OCI-LY7 (cell line): Measurements from ENCODE around the gene DAB2IP. TPM values are rescaled to one million over a fixed set of nuclear protein-coding genes. Genes with fewer than 3 reads are reported as not detected.
A peak's percentile ranks its signal among the peaks of the same experiment; 100 is the strongest.

ENCODE experiments used
- BruUV-seq: library from RNA; stranded (reverse); fragments of 400-500 nt; replicated peaks from 2 replicates; lab custom pipeline; 2021; lab: Mats Ljungman, UMichigan
- CTCF ChIA-PET: fragments of 300-600 bp; sonication (Branson Sonifier 250); formaldehyde crosslinking; loops from one replicate; lab custom pipeline; 2022; ENCODE audit warnings: antibody characterized with exemption; ENCODE audit not compliant: unreplicated experiment; lab: Charles Lee
- POLR2A ChIA-PET: fragments of 300-600 bp; sonication (Branson Sonifier 250); formaldehyde crosslinking; loops from one replicate; lab custom pipeline; 2022; ENCODE audit warnings: antibody characterized with exemption; lab: Charles Lee
- DNase-seq: peaks from one replicate; pipeline ENCODE4 v3.0.0-alpha.2; 2015; ENCODE audit warnings: low spot score
- H2AFZ ChIP-seq: fragments of 200-600 bp; sonication (generic), shearing (Covaris generic); 2 replicates; pipeline ENCODE4 v1.6.1; 2014; ENCODE audit warnings: mild to moderate bottlenecking, antibody characterized with exemption, low read length, moderate library complexity
- H3K27ac ChIP-seq: fragments of 200-600 bp; sonication (generic); 2 replicates; pipeline ENCODE4 v1.5.1; 2014; ENCODE audit warnings: mixed run types, low read depth, mild to moderate bottlenecking, moderate library complexity, low read length, inconsistent platforms; ENCODE audit not compliant: poor library complexity, severe bottlenecking
- H3K36me3 ChIP-seq: fragments of 200-600 bp; sonication (generic); 2 replicates; pipeline ENCODE4 v1.6.1; 2014; ENCODE audit warnings: mild to moderate bottlenecking, antibody characterized with exemption, low read length, moderate library complexity, mixed read lengths; ENCODE audit not compliant: insufficient read depth
- H3K4me1 ChIP-seq: fragments of 200-600 bp; sonication (generic); 2 replicates; pipeline ENCODE4 v1.5.1; 2014; ENCODE audit warnings: mild to moderate bottlenecking, low read length; ENCODE audit not compliant: insufficient read depth, poor library complexity, severe bottlenecking
- H3K4me2 ChIP-seq: fragments of 200-600 bp; sonication (generic); 2 replicates; pipeline ENCODE4 v1.6.1; 2014; ENCODE audit warnings: mild to moderate bottlenecking, low read length
- H3K4me3 ChIP-seq: fragments of 200-600 bp; sonication (generic); 2 replicates; pipeline ENCODE4 v1.5.1; 2014; ENCODE audit warnings: mild to moderate bottlenecking, low read depth, low read length; ENCODE audit not compliant: poor library complexity, severe bottlenecking
- H3K79me2 ChIP-seq: fragments of 200-600 bp; sonication (generic); 2 replicates; pipeline ENCODE4 v1.6.1; 2016; ENCODE audit warnings: low read depth, mild to moderate bottlenecking, low read length, moderate library complexity, mixed read lengths; ENCODE audit not compliant: insufficient read depth
- H3K9me2 ChIP-seq: fragments of 200-600 bp; sonication (generic); 2 replicates; pipeline ENCODE4 v1.6.1; 2016; ENCODE audit warnings: mild to moderate bottlenecking, low read length, mixed read lengths; ENCODE audit not compliant: insufficient read depth
- H3K9me3 ChIP-seq: fragments of 200-600 bp; sonication (generic); 2 replicates; pipeline ENCODE4 v1.6.1; 2014; ENCODE audit warnings: mild to moderate bottlenecking, mixed run types, low read length, mixed read lengths
- H4K20me1 ChIP-seq: fragments of 200-600 bp; sonication (generic); 2 replicates; pipeline ENCODE4 v1.6.1; 2014; ENCODE audit warnings: mild to moderate bottlenecking, antibody characterized with exemption, low read length, moderate library complexity, mixed read lengths; ENCODE audit not compliant: insufficient read depth
- EZH2phosphoT487 ChIP-seq: fragments of 200-600 bp; sonication (generic); IDR thresholded peaks from 2 replicates; pipeline ENCODE4 v1.6.1; 2018; ENCODE audit warnings: low read depth, borderline replicate concordance, mild to moderate bottlenecking, mixed run types, antibody characterized with exemption, low read length, moderate library complexity, mixed read lengths
- intact Hi-C: fragments of 100-400 bp; cut with micrococcal nuclease; formaldehyde crosslinking; loops from one replicate; pipeline ENCODE4 v1.10.0; 2022; ENCODE audit not compliant: unreplicated experiment
- total RNA-seq, 2 experiments: library from RNA; depleted of rRNA in 1 of 2; stranded (reverse); fragments of >200 nt in 1 of 2; shearing (Covaris generic) in 1 of 2; gene quantifications; 2 replicates each; pipeline ENCODE4 v1.2.3, GENCODE V29; 2014 to 2022
- TF ChIP-seq, protein P1 (sequence below): fragments of 200-600 bp; sonication (generic); conservative IDR thresholded peaks from 2 replicates; pipeline ENCODE4 v1.5.1; 2014; ENCODE audit warnings: mild to moderate bottlenecking, antibody characterized with exemption, low read length, moderate library complexity, mixed read lengths

DAB2IP gene
- total RNA-seq, 2 experiments from 2014 or later: 3.9 to 11.1 TPM

DNA sequence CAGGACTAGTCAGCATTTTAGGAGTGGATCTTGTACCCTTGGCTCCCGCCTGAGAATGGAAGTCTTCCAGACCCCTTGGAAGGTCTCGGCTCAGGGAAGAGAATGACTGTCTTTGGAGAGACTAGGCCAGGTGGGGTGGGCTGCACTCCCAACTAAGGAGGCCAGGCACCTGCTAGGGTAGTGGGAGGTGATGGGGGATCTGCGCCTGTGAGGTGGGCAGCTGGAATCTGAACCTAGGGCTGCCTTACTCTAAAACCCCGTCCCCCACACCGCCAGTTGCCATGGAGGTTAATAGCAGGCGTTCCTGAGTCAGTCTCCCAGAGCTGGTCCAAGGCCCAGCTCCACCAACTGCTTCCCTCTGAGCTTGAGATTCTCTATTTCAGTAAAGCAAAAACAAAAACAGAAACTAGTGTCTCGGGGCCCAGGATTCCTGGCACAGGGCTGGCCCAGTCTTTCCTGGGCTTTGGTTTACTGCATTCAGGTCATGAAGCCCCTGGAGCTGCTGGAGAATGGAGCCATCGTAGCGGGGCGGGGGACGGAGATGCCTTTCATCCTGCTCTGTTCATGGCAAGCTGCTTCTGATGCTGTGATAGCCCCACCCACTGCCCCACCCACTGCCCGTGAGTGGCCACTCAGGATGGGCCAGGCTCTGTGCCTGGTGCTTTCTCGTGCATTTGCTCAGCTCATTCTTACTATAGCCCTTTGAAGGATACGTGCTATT lies 57.5 kb downstream of the DAB2IP start:
- Histone ChIP-seq H2AFZ (peak overlapping the region; percentile 12; the same call in 1 of the 2 replicates), H3K27ac (peak overlapping the region; percentile 80), H4K20me1 (no peaks in the 10 kb centered on the region), H3K79me2 (no peaks in the 10 kb centered on the region), H3K4me1 (peaks cover 63% of the 10 kb centered on the region), H3K9me2 (no peaks in the 10 kb centered on the region), H3K4me3 (peak overlapping the region; percentile 21), H3K9me3 (no peaks in the 10 kb centered on the region), H3K36me3 (no peaks in the 10 kb centered on the region), H3K4me2 (peak overlapping the region; percentile 64)
- no TSS peak for BruUV-seq
- POLR2A ChIA-PET: interaction anchor here (0.6 to 1.9 kb wide), 3 partner anchors 9 to 30 kb away, joined by 3 to 5 read pairs (median 3); no protein-coding TSS in a partner anchor
- intact Hi-C loops: loop anchor here (1.0 kb wide), 3 partner anchors 10 to 234 kb away; no protein-coding TSS in a partner anchor
- TF ChIP-seq, protein P1, sequence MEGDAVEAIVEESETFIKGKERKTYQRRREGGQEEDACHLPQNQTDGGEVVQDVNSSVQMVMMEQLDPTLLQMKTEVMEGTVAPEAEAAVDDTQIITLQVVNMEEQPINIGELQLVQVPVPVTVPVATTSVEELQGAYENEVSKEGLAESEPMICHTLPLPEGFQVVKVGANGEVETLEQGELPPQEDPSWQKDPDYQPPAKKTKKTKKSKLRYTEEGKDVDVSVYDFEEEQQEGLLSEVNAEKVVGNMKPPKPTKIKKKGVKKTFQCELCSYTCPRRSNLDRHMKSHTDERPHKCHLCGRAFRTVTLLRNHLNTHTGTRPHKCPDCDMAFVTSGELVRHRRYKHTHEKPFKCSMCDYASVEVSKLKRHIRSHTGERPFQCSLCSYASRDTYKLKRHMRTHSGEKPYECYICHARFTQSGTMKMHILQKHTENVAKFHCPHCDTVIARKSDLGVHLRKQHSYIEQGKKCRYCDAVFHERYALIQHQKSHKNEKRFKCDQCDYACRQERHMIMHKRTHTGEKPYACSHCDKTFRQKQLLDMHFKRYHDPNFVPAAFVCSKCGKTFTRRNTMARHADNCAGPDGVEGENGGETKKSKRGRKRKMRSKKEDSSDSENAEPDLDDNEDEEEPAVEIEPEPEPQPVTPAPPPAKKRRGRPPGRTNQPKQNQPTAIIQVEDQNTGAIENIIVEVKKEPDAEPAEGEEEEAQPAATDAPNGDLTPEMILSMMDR: no peak
- no peak for TF ChIP-seq EZH2phosphoT487
- CTCF ChIA-PET: interaction anchor here (0.5 to 1.1 kb wide), 3 partner anchors 13 to 29 kb away, joined by 3 to 5 read pairs (median 4); no protein-coding TSS in a partner anchor
- no peak for DNase-seq

- Histone ChIP-seq H3K9me3 (no peaks in the 10 kb centered on the region), H3K4me2 (0 out of 2 replicates have a peak overlapping the region, but pooled peaks have one; percentile 64), H4K20me1 (no peaks in the 10 kb centered on the region), H3K79me2 (no peaks in the 10 kb centered on the region), H3K4me1 (peaks cover 63% of the 10 kb centered on the region), H3K9me2 (no peaks in the 10 kb centered on the region), H3K4me3 (no peak overlapping the region), H2AFZ (no peak overlapping the region), H3K36me3 (no peaks in the 10 kb centered on the region), H3K27ac (no peak overlapping the region)
- no peak for DNase-seq
- intact Hi-C loops: no loop called here
- POLR2A ChIA-PET: no interaction called here
- TF ChIP-seq, protein P1: no peak
- no peak for TF ChIP-seq EZH2phosphoT487
- no TSS peak for BruUV-seq
- CTCF ChIA-PET: interaction anchor here (1.1 kb wide), 1 partner anchor 14 kb away, joined by 5 read pairs; no protein-coding TSS in a partner anchor
Measured at GRCh38 chr9:121709798-121710197, 58.4 kb downstream of the DAB2IP start.

GRCh38 chr9:121711281-121711680 lies 59.8 kb downstream of the DAB2IP start:
- TF ChIP-seq EZH2phosphoT487: no peak
- TF ChIP-seq, protein P1: no peak
- Histone ChIP-seq H3K27ac (peak overlapping the region; percentile 22), H3K79me2 (no peaks in the 10 kb centered on the region), H3K36me3 (no peaks in the 10 kb centered on the region), H3K4me1 (peaks cover 54% of the 10 kb centered on the region), H2AFZ (no peak overlapping the region), H3K9me3 (no peaks in the 10 kb centered on the region), H3K9me2 (no peaks in the 10 kb centered on the region), H3K4me2 (peak overlapping the region; percentile 31; the same call in 1 of the 2 replicates), H4K20me1 (no peaks in the 10 kb centered on the region), H3K4me3 (no peak overlapping the region)
- peak; percentile 33 for DNase-seq
- POLR2A ChIA-PET: no interaction called here
- intact Hi-C loops: no loop called here
- CTCF ChIA-PET: no interaction called here
- BruUV-seq: no TSS peak
